Measurements from ENCODE around the gene ATRIP. TPM values are rescaled to one million over a fixed set of nuclear protein-coding genes. Genes with fewer than 3 reads are reported as not detected.
"Not testable (repeated sequence)": the region's sequence is repeated elsewhere in the genome, so short reads cannot be mapped to it uniquely, and the experiment has no call there.

ATRIP gene
- total RNA-seq, 1 donor from 2014 or later: 8.3 TPM

GRCh38 chr3:48459773-48460516 lies 13.4 kb downstream of the ATRIP start:
- H3K4me3 Mint-ChIP-seq: no peak overlapping the region
- H3K27me3 Mint-ChIP-seq (ENCODE audit: insufficient read depth, low read depth): peaks cover 5% of the 10 kb centered on the region
- TF ChIP-seq CTCF (IDR thresholded peaks at IDR 0.05): no peak
- TF ChIP-seq EZH2 (IDR thresholded peaks at IDR 0.05): no peak
- H3K79me2 ChIP-seq (ENCODE audit: low read depth): no peaks in the 10 kb centered on the region
- no peaks in the 10 kb centered on the region for H3K36me3 ChIP-seq
- H3K4me3 ChIP-seq: no peak overlapping the region
- DNase-seq (ENCODE audit: low spot score): no peak
- H3K27ac ChIP-seq: no peak overlapping the region
- no peaks in the 10 kb centered on the region for H3K9me3 Mint-ChIP-seq
- H3K4me2 ChIP-seq: no peak overlapping the region
- no peak overlapping the region for H3K9ac ChIP-seq
- no peak overlapping the region for H3K27ac Mint-ChIP-seq
- no peaks in the 10 kb centered on the region for H3K27me3 ChIP-seq
- peaks cover 4% of the 10 kb centered on the region for H3F3A ChIP-seq (ENCODE audit: low read depth)
- no peaks in the 10 kb centered on the region for H4K20me1 ChIP-seq (ENCODE audit: low read depth)
- no peaks in the 10 kb centered on the region for H3K4me1 ChIP-seq
- H2AFZ ChIP-seq (replicated peaks): no peak overlapping the region
- no peaks in the 10 kb centered on the region for H3K4me1 Mint-ChIP-seq
- peaks cover 5% of the 10 kb centered on the region for H3K36me3 Mint-ChIP-seq
- no peaks in the 10 kb centered on the region for H3K9me3 ChIP-seq (ENCODE audit: low read depth)

GRCh38 chr3:48460517-48460902 lies 14.0 kb downstream of the ATRIP start:
- Histone ChIP-seq H3K27ac (no peak overlapping the region), H3K9me3 (ENCODE audit: low read depth) (no peaks in the 10 kb centered on the region), H3K27me3 (no peaks in the 10 kb centered on the region), H3K36me3 (no peaks in the 10 kb centered on the region), H4K20me1 (ENCODE audit: low read depth) (no peaks in the 10 kb centered on the region), H3K4me3 (no peak overlapping the region), H3K79me2 (ENCODE audit: low read depth) (no peaks in the 10 kb centered on the region), H3K4me1 (no peaks in the 10 kb centered on the region), H3K9ac (no peak overlapping the region), H3F3A (ENCODE audit: low read depth) (peaks cover 8% of the 10 kb centered on the region), H2AFZ (replicated peaks) (no peak overlapping the region), H3K4me2 (no peak overlapping the region)
- TF ChIP-seq EZH2phosphoT487 (IDR thresholded peaks at IDR 0.05) (no peak), EZH2 (IDR thresholded peaks at IDR 0.05) (no peak), CTCF (IDR thresholded peaks at IDR 0.05) (no peak)
- Mint-ChIP-seq H3K36me3 (peaks cover 2% of the 10 kb centered on the region), H3K4me3 (no peak overlapping the region), H3K4me1 (peaks cover 5% of the 10 kb centered on the region), H3K27ac (no peak overlapping the region), H3K9me3 (no peaks in the 10 kb centered on the region), H3K27me3 (ENCODE audit: insufficient read depth, low read depth) (peaks cover 7% of the 10 kb centered on the region)
- DNase-seq (ENCODE audit: low spot score): no peak

DNA sequence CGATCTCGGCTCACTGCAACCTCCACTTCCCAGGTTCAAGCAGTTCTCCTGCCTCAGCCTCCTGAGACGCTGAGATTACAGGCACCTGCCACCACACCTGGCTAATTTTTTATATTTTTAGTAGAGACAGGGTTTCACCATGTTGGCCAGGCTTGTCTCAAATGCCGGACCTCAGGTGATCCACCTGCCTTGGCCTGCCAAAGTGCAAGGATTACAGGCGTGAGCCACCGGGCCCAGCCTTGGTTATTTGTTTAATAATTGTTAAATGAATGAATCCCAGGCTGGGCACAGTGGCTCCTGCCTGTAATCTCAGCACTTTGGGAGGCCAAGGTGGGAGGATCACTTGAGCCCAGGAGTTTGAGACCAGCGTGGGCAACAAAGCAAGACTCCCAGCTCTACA lies 15.2 kb downstream of the ATRIP start:
- not testable (repeated sequence) for H3K9me3 Mint-ChIP-seq; H3K9me3 ChIP-seq (ENCODE audit: low read depth); H3K27me3 ChIP-seq; H3K27ac ChIP-seq; H3K9ac ChIP-seq; DNase-seq (ENCODE audit: low spot score); H3K27me3 Mint-ChIP-seq (ENCODE audit: insufficient read depth, low read depth); H3K27ac Mint-ChIP-seq; H3K36me3 ChIP-seq; H3K79me2 ChIP-seq (ENCODE audit: low read depth); H3K36me3 Mint-ChIP-seq; H3K4me2 ChIP-seq; H3K4me3 ChIP-seq; H3K4me3 Mint-ChIP-seq; H2AFZ ChIP-seq (replicated peaks); H4K20me1 ChIP-seq (ENCODE audit: low read depth)
- H3K4me1 ChIP-seq: peaks cover 10% of the 10 kb centered on the region
- peaks cover 19% of the 10 kb centered on the region for H3F3A ChIP-seq (ENCODE audit: low read depth)
- H3K4me1 Mint-ChIP-seq: peaks cover 18% of the 10 kb centered on the region

DNA sequence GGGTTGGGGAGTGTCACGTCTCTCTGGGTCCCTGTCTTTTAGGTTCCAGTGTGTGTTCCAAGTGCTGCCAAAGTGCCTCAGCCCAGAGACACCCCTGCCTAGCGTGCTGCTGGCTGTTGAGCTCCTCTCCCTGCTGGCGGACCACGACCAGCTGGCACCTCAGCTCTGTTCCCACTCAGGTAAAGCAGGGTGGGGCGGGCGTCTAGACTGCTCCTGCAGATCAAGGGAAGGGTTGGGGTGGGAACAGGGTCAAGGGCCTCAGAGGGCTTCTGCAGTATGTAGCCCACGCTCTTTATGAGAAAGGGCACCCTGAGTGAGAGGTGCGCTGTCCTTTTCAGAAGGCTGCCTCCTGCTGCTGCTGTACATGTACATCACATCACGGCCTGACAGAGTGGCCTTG lies 17.2 kb downstream of the ATRIP start:
- H3F3A ChIP-seq (ENCODE audit: low read depth): peaks cover 25% of the 10 kb centered on the region
- H3K79me2 ChIP-seq (ENCODE audit: low read depth): no peaks in the 10 kb centered on the region
- no peak overlapping the region for H3K4me2 ChIP-seq
- no peak overlapping the region for H3K27ac ChIP-seq
- no peak overlapping the region for H3K9ac ChIP-seq
- peaks cover 26% of the 10 kb centered on the region for H3K4me1 Mint-ChIP-seq
- H3K36me3 Mint-ChIP-seq: peaks cover 8% of the 10 kb centered on the region
- H3K4me3 Mint-ChIP-seq: no peak overlapping the region
- no peak overlapping the region for H2AFZ ChIP-seq (replicated peaks)
- H3K9me3 ChIP-seq (ENCODE audit: low read depth): no peaks in the 10 kb centered on the region
- no peaks in the 10 kb centered on the region for H3K36me3 ChIP-seq
- DNase-seq (ENCODE audit: low spot score): no peak
- no peaks in the 10 kb centered on the region for H3K27me3 ChIP-seq
- peaks cover 13% of the 10 kb centered on the region for H3K4me1 ChIP-seq
- H3K27me3 Mint-ChIP-seq (ENCODE audit: insufficient read depth, low read depth): peaks cover 7% of the 10 kb centered on the region
- no peak for TF ChIP-seq EZH2phosphoT487 (IDR thresholded peaks at IDR 0.05)
- H3K9me3 Mint-ChIP-seq: no peaks in the 10 kb centered on the region
- H3K27ac Mint-ChIP-seq: no peak overlapping the region
- H3K4me3 ChIP-seq: no peak overlapping the region
- no peaks in the 10 kb centered on the region for H4K20me1 ChIP-seq (ENCODE audit: low read depth)
